ENCODE results near the gene TAF11L5. TPM values are rescaled to one million over a fixed set of nuclear protein-coding genes. Genes with fewer than 3 reads are reported as not detected.
"Not testable (repeated sequence)": the region's sequence is repeated elsewhere in the genome, so short reads cannot be mapped to it uniquely, and the experiment has no call there.

Gene TAF11L5
- total RNA-seq, result not detected in 2 replicates

- FAIRE-seq; DNase-seq (ENCODE audit: low read depth); H3K4me3 ChIP-seq (ENCODE audit: low read depth, low read length); H3K36me3 ChIP-seq (ENCODE audit: control insufficient read depth, insufficient read depth, low read length); H3K27me3 ChIP-seq (ENCODE audit: control insufficient read depth, insufficient read depth, low read length): not testable (repeated sequence)
These were observed at the start of gene TAF11L5 for GRCh38 chr5:17524935-17525334. TSS of gene TAF11L5 (plus strand) at chr5:17525235.

GRCh38 chr5:17477043-17477442 is 48.0 kb upstream of the TAF11L5 start:
- no peaks in the 10 kb centered on the region for H3K36me3 ChIP-seq (ENCODE audit: control insufficient read depth, insufficient read depth, low read length)
- H3K27me3 ChIP-seq (ENCODE audit: control insufficient read depth, insufficient read depth, low read length), result no peaks in the 10 kb centered on the region
- no peak overlapping the region for H3K4me3 ChIP-seq (ENCODE audit: low read depth, low read length)
- FAIRE-seq (no peak), DNase-seq (ENCODE audit: low read depth) (no peak)
- no peak for TF ChIP-seq CTCF (IDR thresholded peaks at IDR 0.05; ENCODE audit: insufficient read depth, low read length, severe bottlenecking)

GRCh38 chr5:17477573-17478265 is 47.3 kb upstream of the TAF11L5 start:
- Histone ChIP-seq H3K27me3 (ENCODE audit: control insufficient read depth, insufficient read depth, low read length) (no peaks in the 10 kb centered on the region), H3K36me3 (ENCODE audit: control insufficient read depth, insufficient read depth, low read length) (no peaks in the 10 kb centered on the region), H3K4me3 (ENCODE audit: low read depth, low read length) (no peak overlapping the region)
- DNase-seq (ENCODE audit: low read depth) (no peak), FAIRE-seq (no peak)
- no peak for TF ChIP-seq CTCF (IDR thresholded peaks at IDR 0.05; ENCODE audit: insufficient read depth, low read length, severe bottlenecking)

- Histone ChIP-seq H3K27me3 (ENCODE audit: control insufficient read depth, insufficient read depth, low read length) (no peaks in the 10 kb centered on the region), H3K4me3 (ENCODE audit: low read depth, low read length) (no peak overlapping the region), H3K36me3 (ENCODE audit: control insufficient read depth, insufficient read depth, low read length) (no peaks in the 10 kb centered on the region)
- no peak for TF ChIP-seq CTCF (IDR thresholded peaks at IDR 0.05; ENCODE audit: insufficient read depth, low read length, severe bottlenecking)
- DNase-seq (ENCODE audit: low read depth) (no peak), FAIRE-seq (no peak)
These were observed 43.7 kb upstream of the TAF11L5 start for GRCh38 chr5:17481378-17481777.

GRCh38 chr5:17482790-17483189 is 42.2 kb upstream of the TAF11L5 start:
- Histone ChIP-seq H3K36me3 (ENCODE audit: control insufficient read depth, insufficient read depth, low read length) (no peaks in the 10 kb centered on the region), H3K27me3 (ENCODE audit: control insufficient read depth, insufficient read depth, low read length) (no peaks in the 10 kb centered on the region), H3K4me3 (ENCODE audit: low read depth, low read length) (no peak overlapping the region)
- TF ChIP-seq CTCF (IDR thresholded peaks at IDR 0.05; ENCODE audit: insufficient read depth, low read length, severe bottlenecking), result no peak
- FAIRE-seq (no peak), DNase-seq (ENCODE audit: low read depth) (no peak)

- not testable (repeated sequence) for DNase-seq (ENCODE audit: low read depth); H3K4me3 ChIP-seq (ENCODE audit: low read depth, low read length); H3K36me3 ChIP-seq (ENCODE audit: control insufficient read depth, insufficient read depth, low read length); H3K27me3 ChIP-seq (ENCODE audit: control insufficient read depth, insufficient read depth, low read length)
- FAIRE-seq, result peak; percentile 66
These were observed 38.4 kb upstream of the TAF11L5 start for GRCh38 chr5:17486464-17487173.

- H3K4me3 ChIP-seq (ENCODE audit: low read depth, low read length), result no peak overlapping the region
- H3K36me3 ChIP-seq (ENCODE audit: control insufficient read depth, insufficient read depth, low read length), result no peaks in the 10 kb centered on the region
- no peak for FAIRE-seq
- TF ChIP-seq CTCF (IDR thresholded peaks at IDR 0.05; ENCODE audit: insufficient read depth, low read length, severe bottlenecking), result no peak
- no peaks in the 10 kb centered on the region for H3K27me3 ChIP-seq (ENCODE audit: control insufficient read depth, insufficient read depth, low read length)
- DNase-seq (ENCODE audit: low read depth), result no peak
These were observed 37.9 kb upstream of the TAF11L5 start for GRCh38 chr5:17487174-17487512.

- DNase-seq (ENCODE audit: low read depth); H3K27me3 ChIP-seq (ENCODE audit: control insufficient read depth, insufficient read depth, low read length); FAIRE-seq; H3K4me3 ChIP-seq (ENCODE audit: low read depth, low read length); H3K36me3 ChIP-seq (ENCODE audit: control insufficient read depth, insufficient read depth, low read length): not testable (repeated sequence)
These were observed 33.8 kb upstream of the TAF11L5 start for GRCh38 chr5:17491257-17491656.

Data from bronchial epithelial cell (primary cell).